Measurements from ENCODE around the gene MVB12B.

DNA sequence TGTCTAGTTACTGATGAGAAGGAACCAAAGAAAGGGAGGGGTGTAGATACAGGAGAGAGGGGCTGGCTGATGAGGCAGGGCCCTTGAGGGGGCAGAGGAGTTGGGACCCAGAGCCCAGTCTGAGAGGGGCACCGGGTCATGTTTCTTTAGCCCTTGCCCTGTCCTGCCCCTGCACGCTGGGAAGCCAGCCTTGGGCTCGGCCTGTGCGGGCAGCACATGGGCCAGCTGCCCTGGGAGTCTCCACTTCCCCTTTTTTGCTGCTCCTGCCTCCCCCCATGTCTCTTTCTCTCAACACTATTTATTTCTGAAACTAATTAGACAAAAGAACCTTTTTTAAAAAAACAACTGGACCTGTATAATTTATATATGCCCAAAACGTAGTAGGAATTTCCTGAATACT is 20.5 kb downstream of the MVB12B start:
- TF ChIP-seq, protein P1, sequence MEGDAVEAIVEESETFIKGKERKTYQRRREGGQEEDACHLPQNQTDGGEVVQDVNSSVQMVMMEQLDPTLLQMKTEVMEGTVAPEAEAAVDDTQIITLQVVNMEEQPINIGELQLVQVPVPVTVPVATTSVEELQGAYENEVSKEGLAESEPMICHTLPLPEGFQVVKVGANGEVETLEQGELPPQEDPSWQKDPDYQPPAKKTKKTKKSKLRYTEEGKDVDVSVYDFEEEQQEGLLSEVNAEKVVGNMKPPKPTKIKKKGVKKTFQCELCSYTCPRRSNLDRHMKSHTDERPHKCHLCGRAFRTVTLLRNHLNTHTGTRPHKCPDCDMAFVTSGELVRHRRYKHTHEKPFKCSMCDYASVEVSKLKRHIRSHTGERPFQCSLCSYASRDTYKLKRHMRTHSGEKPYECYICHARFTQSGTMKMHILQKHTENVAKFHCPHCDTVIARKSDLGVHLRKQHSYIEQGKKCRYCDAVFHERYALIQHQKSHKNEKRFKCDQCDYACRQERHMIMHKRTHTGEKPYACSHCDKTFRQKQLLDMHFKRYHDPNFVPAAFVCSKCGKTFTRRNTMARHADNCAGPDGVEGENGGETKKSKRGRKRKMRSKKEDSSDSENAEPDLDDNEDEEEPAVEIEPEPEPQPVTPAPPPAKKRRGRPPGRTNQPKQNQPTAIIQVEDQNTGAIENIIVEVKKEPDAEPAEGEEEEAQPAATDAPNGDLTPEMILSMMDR (conservative IDR thresholded peaks at IDR 0.05 in 1 of 2, IDR thresholded peaks at IDR 0.05 in 1 of 2; ENCODE audit: low read depth in 1 of 2, low read length in 2 of 2): no peak
- TF ChIP-seq EZH2 (IDR thresholded peaks at IDR 0.05; ENCODE audit: low read length, missing control alignments): no peak

All from fibroblast of lung (primary cell).